ENCODE data around the gene FANCL. TPM values are rescaled to one million over a fixed set of nuclear protein-coding genes. Genes with fewer than 3 reads are reported as not detected.
"Not testable (repeated sequence)": the region's sequence is repeated elsewhere in the genome, so short reads cannot be mapped to it uniquely, and the experiment has no call there.

The FANCL gene
- total RNA-seq, 2 donors from 2014 or later, result 2.1 to 3.4 TPM

- H3K9me3 ChIP-seq (ENCODE audit: control insufficient read depth, low read length, poor library complexity, severe bottlenecking), result no peaks in the 10 kb centered on the region
- DNase-seq (no peak), ATAC-seq (no peak)
- H3K4me3 Mint-ChIP-seq, result no peak overlapping the region
- H3K36me3 Mint-ChIP-seq (ENCODE audit: low read depth), result no peaks in the 10 kb centered on the region
- H3K27me3 Mint-ChIP-seq, result no peaks in the 10 kb centered on the region
- peaks cover 16% of the 10 kb centered on the region for H3K4me1 Mint-ChIP-seq
- H3K27ac Mint-ChIP-seq, result no peak overlapping the region
These were observed 5.1 kb downstream of the FANCL start for GRCh38 chr2:58235984-58236383.

- H3K4me3 Mint-ChIP-seq, result no peak overlapping the region
- H3K36me3 Mint-ChIP-seq (ENCODE audit: low read depth), result no peaks in the 10 kb centered on the region
These were observed 6.0 kb downstream of the FANCL start for GRCh38 chr2:58235170-58235569.

DNA sequence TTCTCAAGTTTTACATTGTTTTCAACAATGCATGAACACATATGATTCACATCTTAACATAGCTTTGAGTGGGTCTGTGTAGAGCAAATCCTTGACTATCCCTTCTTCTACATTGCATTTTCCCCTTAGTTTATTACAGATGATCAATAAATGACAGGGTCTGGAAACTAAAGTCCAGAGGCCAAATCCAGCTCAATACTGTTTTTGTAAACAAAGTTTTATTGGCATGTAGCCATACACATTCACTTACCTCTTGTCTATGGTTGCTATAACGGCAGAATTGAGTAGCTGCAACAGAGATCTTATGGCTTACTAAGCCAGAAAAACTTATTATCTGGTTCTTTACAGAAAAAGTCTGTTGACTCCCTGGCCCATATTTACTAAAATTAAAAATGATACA, 12.8 kb downstream of the FANCL start:
- H3K27ac Mint-ChIP-seq, result no peak overlapping the region
- no peak for ATAC-seq

More at GRCh38 chr2:58235170-58235569, 6.0 kb downstream of the FANCL start:
- H3K4me1 Mint-ChIP-seq, result peaks cover 14% of the 10 kb centered on the region
- no peak overlapping the region for H3K27ac Mint-ChIP-seq
- no peaks in the 10 kb centered on the region for H3K9me3 ChIP-seq (ENCODE audit: control insufficient read depth, low read length, poor library complexity, severe bottlenecking)
- no peaks in the 10 kb centered on the region for H3K27me3 Mint-ChIP-seq
- DNase-seq (no peak), ATAC-seq (no peak)

GRCh38 chr2:58227171-58227917, 13.8 kb downstream of the FANCL start:
- H3K4me3 Mint-ChIP-seq, result no peak overlapping the region
- H3K4me1 Mint-ChIP-seq, result no peaks in the 10 kb centered on the region
- H3K36me3 Mint-ChIP-seq (ENCODE audit: low read depth), result peaks cover 2% of the 10 kb centered on the region
- no peak for ATAC-seq
- H3K9me3 ChIP-seq (ENCODE audit: control insufficient read depth, low read length, poor library complexity, severe bottlenecking), result no peaks in the 10 kb centered on the region
- no peak for DNase-seq
- no peak overlapping the region for H3K27ac Mint-ChIP-seq
- H3K27me3 Mint-ChIP-seq, result no peaks in the 10 kb centered on the region

More for the DNA sequence above, 12.8 kb downstream of the FANCL start:
- Mint-ChIP-seq H3K4me1 (peaks cover under 1% of the 10 kb centered on the region), H3K36me3 (ENCODE audit: low read depth) (peaks cover 2% of the 10 kb centered on the region), H3K4me3 (no peak overlapping the region), H3K27me3 (no peaks in the 10 kb centered on the region)
- no peak for DNase-seq
- no peaks in the 10 kb centered on the region for H3K9me3 ChIP-seq (ENCODE audit: control insufficient read depth, low read length, poor library complexity, severe bottlenecking)

GRCh38 chr2:58221909-58222308, 19.2 kb downstream of the FANCL start:
- Mint-ChIP-seq H3K36me3 (ENCODE audit: low read depth) (no peaks in the 10 kb centered on the region), H3K27ac (no peak overlapping the region), H3K4me3 (no peak overlapping the region), H3K27me3 (no peaks in the 10 kb centered on the region), H3K4me1 (no peaks in the 10 kb centered on the region)
- no peaks in the 10 kb centered on the region for H3K9me3 ChIP-seq (ENCODE audit: control insufficient read depth, low read length, poor library complexity, severe bottlenecking)
- no peak for DNase-seq
- ATAC-seq, result no peak

DNA sequence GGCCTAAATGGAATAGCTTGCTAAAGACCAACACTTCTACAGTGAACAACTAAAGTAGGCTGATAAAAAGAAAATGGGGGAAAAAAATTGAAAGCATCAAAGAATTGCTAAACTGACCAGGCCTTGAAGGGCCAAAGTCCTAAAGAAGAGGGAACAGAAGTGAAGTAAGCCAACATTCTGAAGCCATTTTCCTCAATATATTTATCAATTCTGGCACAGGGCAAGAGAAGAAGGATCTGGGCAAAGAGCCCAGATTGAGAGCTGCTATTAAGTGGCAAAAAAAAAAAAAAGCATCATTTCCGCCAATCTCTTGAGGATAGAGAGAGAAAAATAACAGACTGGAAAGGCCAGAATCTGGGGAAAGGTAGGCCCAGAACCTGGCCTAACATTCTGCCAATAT, 25.7 kb downstream of the FANCL start:
- H3K27me3 Mint-ChIP-seq, result no peaks in the 10 kb centered on the region
- H3K9me3 ChIP-seq (ENCODE audit: control insufficient read depth, low read length, poor library complexity, severe bottlenecking), result no peaks in the 10 kb centered on the region
- no peaks in the 10 kb centered on the region for H3K36me3 Mint-ChIP-seq (ENCODE audit: low read depth)
- no peaks in the 10 kb centered on the region for H3K4me1 Mint-ChIP-seq
- DNase-seq (no peak), ATAC-seq (no peak)
- no peak overlapping the region for H3K4me3 Mint-ChIP-seq
- no peak overlapping the region for H3K27ac Mint-ChIP-seq

GRCh38 chr2:58210951-58211568, 30.1 kb downstream of the FANCL start:
- not testable (repeated sequence) for H3K4me1 Mint-ChIP-seq; ATAC-seq; H3K9me3 ChIP-seq (ENCODE audit: control insufficient read depth, low read length, poor library complexity, severe bottlenecking); DNase-seq; H3K4me3 Mint-ChIP-seq; H3K27ac Mint-ChIP-seq; H3K27me3 Mint-ChIP-seq; H3K36me3 Mint-ChIP-seq (ENCODE audit: low read depth)

DNA sequence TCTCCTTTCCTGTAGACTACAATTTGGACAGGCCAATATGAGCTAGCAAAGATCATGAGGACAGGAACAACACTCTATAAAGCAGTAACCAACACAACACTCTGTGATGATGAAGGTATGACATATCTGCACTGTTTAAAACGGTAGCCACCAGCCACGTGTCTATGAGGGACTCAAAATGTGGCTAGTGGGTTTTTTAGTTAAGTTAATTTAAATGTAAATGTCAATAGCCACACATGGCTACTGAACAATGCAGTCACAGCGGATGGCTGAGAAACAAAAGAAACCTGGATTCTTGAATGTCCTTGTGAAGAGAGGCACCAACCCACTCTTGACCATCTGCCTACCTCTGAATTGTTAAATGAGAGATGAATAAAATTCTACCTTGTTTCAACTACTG, 33.9 kb downstream of the FANCL start:
- H3K4me3 Mint-ChIP-seq, result no peak overlapping the region
- ATAC-seq, result no peak

DNA sequence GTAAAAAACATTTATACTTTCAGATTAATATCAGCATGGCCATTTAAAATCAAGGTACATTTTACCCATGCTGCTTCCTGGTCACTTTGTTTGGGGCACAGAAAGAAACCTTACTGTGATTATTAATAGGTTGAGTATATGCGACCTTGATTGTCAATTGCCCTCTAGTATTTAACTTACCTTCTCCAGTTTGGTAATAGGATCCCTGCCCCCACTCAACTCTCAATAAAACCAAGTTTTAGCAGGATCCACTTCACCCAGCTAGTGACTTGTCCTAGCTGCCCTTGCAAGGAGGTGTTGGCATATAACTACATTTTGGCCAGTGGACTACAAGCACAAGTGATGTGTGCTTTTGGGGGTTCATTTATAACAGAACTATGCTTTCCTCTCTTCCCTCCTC, 34.3 kb downstream of the FANCL start:
- Mint-ChIP-seq H3K36me3 (ENCODE audit: low read depth) (no peaks in the 10 kb centered on the region), H3K27ac (no peak overlapping the region), H3K4me1 (peaks cover 4% of the 10 kb centered on the region), H3K4me3 (no peak overlapping the region), H3K27me3 (no peaks in the 10 kb centered on the region)
- H3K9me3 ChIP-seq (ENCODE audit: control insufficient read depth, low read length, poor library complexity, severe bottlenecking), result no peaks in the 10 kb centered on the region
- DNase-seq (no peak), ATAC-seq (no peak)

More for the DNA sequence above, 33.9 kb downstream of the FANCL start:
- Mint-ChIP-seq H3K4me1 (peaks cover 4% of the 10 kb centered on the region), H3K27me3 (no peaks in the 10 kb centered on the region), H3K36me3 (ENCODE audit: low read depth) (no peaks in the 10 kb centered on the region), H3K27ac (no peak overlapping the region)
- no peaks in the 10 kb centered on the region for H3K9me3 ChIP-seq (ENCODE audit: control insufficient read depth, low read length, poor library complexity, severe bottlenecking)
- no peak for DNase-seq

DNA sequence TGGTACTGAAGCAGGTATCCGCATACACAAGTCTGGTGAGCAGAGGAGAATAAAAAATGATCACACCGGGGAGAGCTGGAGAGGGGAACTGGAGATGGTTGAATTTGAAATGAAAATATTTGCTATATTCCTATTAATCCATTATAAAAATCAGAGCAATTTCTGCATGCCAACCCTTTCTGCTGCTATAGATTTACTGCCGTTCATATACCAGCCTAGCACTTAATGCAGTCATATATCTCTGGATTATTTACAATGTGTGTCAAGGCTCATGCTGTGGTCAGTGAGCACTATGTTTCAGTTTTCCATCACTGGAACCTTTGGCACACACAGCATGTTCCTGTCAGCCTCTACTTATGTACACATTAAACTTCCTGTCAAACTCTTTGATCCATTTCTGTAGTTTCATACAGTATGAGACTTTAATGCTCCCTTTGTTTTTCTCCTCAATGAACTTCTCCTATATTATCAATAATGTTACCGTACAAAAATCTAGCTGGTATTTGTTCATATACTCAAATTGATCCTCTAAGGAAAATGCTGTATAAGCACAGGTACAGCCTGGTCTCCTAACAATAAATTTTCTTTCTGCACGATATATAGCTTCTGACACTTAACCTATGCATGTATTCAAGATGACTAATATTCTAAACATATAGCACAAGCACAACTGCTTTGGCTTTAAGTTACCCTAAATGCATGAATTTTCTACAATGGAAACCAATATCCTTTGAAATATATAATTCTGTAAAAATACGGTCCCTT, 36.7 kb downstream of the FANCL start:
- Mint-ChIP-seq H3K36me3 (ENCODE audit: low read depth) (no peaks in the 10 kb centered on the region), H3K27ac (no peak overlapping the region), H3K4me3 (no peak overlapping the region), H3K4me1 (peaks cover 4% of the 10 kb centered on the region), H3K27me3 (no peaks in the 10 kb centered on the region)
- H3K9me3 ChIP-seq (ENCODE audit: control insufficient read depth, low read length, poor library complexity, severe bottlenecking), result no peaks in the 10 kb centered on the region
- DNase-seq (no peak), ATAC-seq (no peak)

DNA sequence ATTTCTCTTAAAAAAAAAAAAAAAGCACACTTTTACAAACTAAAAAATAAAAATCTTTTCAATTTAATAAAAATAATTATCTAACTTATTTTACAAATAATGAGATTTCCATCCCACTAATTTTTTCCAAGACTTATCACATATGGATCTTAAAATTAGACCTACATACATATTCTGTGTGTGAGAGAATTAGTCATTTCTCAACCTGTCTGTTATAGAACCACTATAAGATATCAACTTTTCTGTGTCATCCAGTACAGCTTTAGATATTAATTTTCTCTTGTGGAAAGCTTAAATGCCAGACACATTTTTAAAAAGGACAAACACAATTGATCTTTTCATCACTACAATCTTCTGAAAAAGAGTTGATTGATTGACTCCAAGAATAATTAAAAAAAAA, 38.1 kb downstream of the FANCL start:
- no peaks in the 10 kb centered on the region for H3K27me3 Mint-ChIP-seq
- no peaks in the 10 kb centered on the region for H3K9me3 ChIP-seq (ENCODE audit: control insufficient read depth, low read length, poor library complexity, severe bottlenecking)
- DNase-seq (no peak), ATAC-seq (no peak)
- peaks cover 4% of the 10 kb centered on the region for H3K4me1 Mint-ChIP-seq
- H3K4me3 Mint-ChIP-seq, result no peak overlapping the region
- H3K27ac Mint-ChIP-seq, result no peak overlapping the region
- no peaks in the 10 kb centered on the region for H3K36me3 Mint-ChIP-seq (ENCODE audit: low read depth)

- Mint-ChIP-seq H3K27me3 (no peaks in the 10 kb centered on the region), H3K27ac (no peak overlapping the region), H3K4me1 (peaks cover 6% of the 10 kb centered on the region), H3K4me3 (no peak overlapping the region), H3K36me3 (ENCODE audit: low read depth) (no peaks in the 10 kb centered on the region)
- DNase-seq (no peak), ATAC-seq (no peak)
- H3K9me3 ChIP-seq (ENCODE audit: control insufficient read depth, low read length, poor library complexity, severe bottlenecking), result no peaks in the 10 kb centered on the region
These were observed 38.7 kb downstream of the FANCL start for GRCh38 chr2:58202404-58202803.

DNA sequence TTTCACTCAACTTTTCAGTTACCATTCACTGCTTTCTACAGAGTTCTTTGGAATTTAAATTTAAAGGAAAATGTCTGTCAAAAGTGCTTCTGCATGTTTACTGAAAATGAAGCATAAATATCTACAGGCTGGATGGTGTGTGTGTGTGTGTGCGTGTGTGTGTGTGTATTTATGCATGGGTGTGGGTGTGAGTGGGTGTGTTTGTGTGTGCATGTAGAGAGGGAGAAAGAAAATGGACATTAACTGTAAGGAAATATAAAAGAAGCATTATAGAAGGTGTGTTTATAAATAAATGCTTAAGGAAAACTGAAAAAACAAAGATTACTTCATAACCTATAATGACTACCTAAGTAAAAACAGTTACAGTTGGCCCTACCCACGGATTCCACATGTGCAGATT, 43.2 kb downstream of the FANCL start:
- Mint-ChIP-seq H3K36me3 (ENCODE audit: low read depth) (no peaks in the 10 kb centered on the region), H3K4me3 (no peak overlapping the region), H3K27me3 (no peaks in the 10 kb centered on the region), H3K27ac (peak overlapping the region; percentile 14), H3K4me1 (peaks cover 4% of the 10 kb centered on the region)
- H3K9me3 ChIP-seq (ENCODE audit: control insufficient read depth, low read length, poor library complexity, severe bottlenecking), result no peaks in the 10 kb centered on the region
- ATAC-seq, result no peak
- no peak for DNase-seq

Measured in T-helper 17 cell (primary cell).